CD4-positive, alpha-beta T cell (primary cell): ENCODE measurements around the gene DYNLL1. TPM values are rescaled to one million over a fixed set of nuclear protein-coding genes. Genes with fewer than 3 reads are reported as not detected.
"Not testable (repeated sequence)": the region's sequence is repeated elsewhere in the genome, so short reads cannot be mapped to it uniquely, and the experiment has no call there.

Experiments used
- ATAC-seq: fragments of 200-7000 bp; cut with Tn5 transposase; one replicate; pipeline ENCODE4 v1.10.0; 2022; ENCODE audit warnings: mild to moderate bottlenecking; ENCODE audit not compliant: poor library complexity
- CTCF ChIA-PET: fragments of 350-600 bp; sonication (Branson Sonifier 250); formaldehyde crosslinking; loops from one replicate; lab custom pipeline; 2021; ENCODE audit warnings: antibody characterized with exemption, inconsistent platforms; lab: Charles Lee
- POLR2A ChIA-PET: fragments of 350-600 bp; sonication (Branson Sonifier 250); formaldehyde crosslinking; loops from one replicate; lab custom pipeline; 2021; ENCODE audit warnings: antibody characterized with exemption, inconsistent platforms; lab: Charles Lee
- DNase-seq, 14 experiments: peaks; one replicate each; pipeline ENCODE4 v3.0.0-alpha.2; 2013 to 2020; ENCODE audit warnings: mixed read lengths in 2 of 14
- H3K27ac ChIP-seq, 2 donors: one replicate each; pipeline versions ENCODE4 v1.5.1 to v1.7.0; 2013; ENCODE audit warnings: low read length in 2 of 2, low read depth in 1 of 2, mild to moderate bottlenecking in 1 of 2
- H3K27me3 ChIP-seq, 2 experiments: 1 replicate in 1 of 2; 2 replicates in 1 of 2; pipeline versions ENCODE4 v1.6.1 to v1.7.0; 2013; ENCODE audit warnings: low read length in 2 of 2, control low read depth in 1 of 2, mild to moderate bottlenecking in 1 of 2, moderate library complexity in 1 of 2; ENCODE audit not compliant: insufficient read depth in 2 of 2, control insufficient read depth in 1 of 2
- H3K36me3 ChIP-seq: one replicate; pipeline ENCODE4 v1.6.1; 2013; ENCODE audit warnings: low read length, control low read depth; ENCODE audit not compliant: insufficient read depth
- H3K4me1 ChIP-seq: one replicate; pipeline ENCODE4 v1.6.1; 2013; ENCODE audit warnings: low read length, control low read depth; ENCODE audit not compliant: insufficient read depth
- H3K4me3 ChIP-seq: one replicate; pipeline ENCODE4 v1.5.1; 2013; ENCODE audit warnings: mild to moderate bottlenecking, low read length, moderate library complexity
- H3K9me3 ChIP-seq, 2 experiments: 1 replicate in 1 of 2; 2 replicates in 1 of 2; pipeline versions ENCODE4 v1.6.1 to v1.7.0; 2013; ENCODE audit warnings: low read length in 2 of 2, mild to moderate bottlenecking in 2 of 2, control low read depth in 1 of 2, moderate library complexity in 1 of 2; ENCODE audit not compliant: control insufficient read depth in 1 of 2, insufficient read depth in 1 of 2
- H3K27ac Mint-ChIP-seq: one replicate; pipeline ENCODE4 v1.8.0; 2020; ENCODE audit warnings: mixed read lengths
- H3K27me3 Mint-ChIP-seq: one replicate; pipeline ENCODE4 v1.8.0; 2021; ENCODE audit warnings: mixed read lengths
- H3K36me3 Mint-ChIP-seq: one replicate; pipeline ENCODE4 v1.8.0; 2021; ENCODE audit warnings: low read depth, mixed read lengths
- H3K4me1 Mint-ChIP-seq: one replicate; pipeline ENCODE4 v1.8.0; 2021; ENCODE audit warnings: low read depth, mixed read lengths
- H3K4me3 Mint-ChIP-seq: one replicate; pipeline ENCODE4 v1.8.0; 2020; ENCODE audit warnings: mild to moderate bottlenecking, mixed read lengths
- H3K9me3 Mint-ChIP-seq: one replicate; pipeline ENCODE4 v1.8.0; 2020; ENCODE audit warnings: mixed read lengths
- intact Hi-C, 2 experiments: fragments of 100-400 bp; cut with DNase I in 1 of 2; cut with micrococcal nuclease in 1 of 2; formaldehyde crosslinking; loops; one replicate each; pipeline versions ENCODE4 v1.15.1 to v1.9.0; 2023 to 2025; cut with DNase I, micrococcal nuclease
- total RNA-seq, 174 experiments: library from RNA in 2 of 174; stranded (reverse) in 2 of 174; gene quantifications; one replicate each; pipeline ENCODE4 v1.2.3 and lab custom pipeline; 2021 to 2026
- TF ChIP-seq, protein P1 (sequence below): fragments of 200-600 bp; IDR thresholded peaks from one replicate; pipeline ENCODE4 v1.8.0; 2022; ENCODE audit warnings: antibody characterized with exemption, mild to moderate bottlenecking

The DYNLL1 gene
- total RNA-seq, 2 experiments from 2014 or later: 23.6 to 24.5 TPM

GRCh38 chr12:120515496-120515895 lies 19.6 kb downstream of the DYNLL1 start:
- no peak for ATAC-seq
- CTCF ChIA-PET: no interaction called here
- DNase-seq: no peak
- H3K4me1 ChIP-seq: no peaks in the 10 kb centered on the region
- no peak overlapping the region for H3K4me3 ChIP-seq
- no peak overlapping the region for H3K27ac Mint-ChIP-seq
- no peak overlapping the region for H3K27ac ChIP-seq
- POLR2A ChIA-PET: no interaction called here
- no peaks in the 10 kb centered on the region for H3K9me3 ChIP-seq
- intact Hi-C loops: no loop called here
- no peak overlapping the region for H3K4me3 Mint-ChIP-seq
- H3K4me1 Mint-ChIP-seq: no peaks in the 10 kb centered on the region
- H3K9me3 Mint-ChIP-seq: no peaks in the 10 kb centered on the region
- H3K36me3 ChIP-seq: peaks cover 27% of the 10 kb centered on the region
- TF ChIP-seq, protein P1, sequence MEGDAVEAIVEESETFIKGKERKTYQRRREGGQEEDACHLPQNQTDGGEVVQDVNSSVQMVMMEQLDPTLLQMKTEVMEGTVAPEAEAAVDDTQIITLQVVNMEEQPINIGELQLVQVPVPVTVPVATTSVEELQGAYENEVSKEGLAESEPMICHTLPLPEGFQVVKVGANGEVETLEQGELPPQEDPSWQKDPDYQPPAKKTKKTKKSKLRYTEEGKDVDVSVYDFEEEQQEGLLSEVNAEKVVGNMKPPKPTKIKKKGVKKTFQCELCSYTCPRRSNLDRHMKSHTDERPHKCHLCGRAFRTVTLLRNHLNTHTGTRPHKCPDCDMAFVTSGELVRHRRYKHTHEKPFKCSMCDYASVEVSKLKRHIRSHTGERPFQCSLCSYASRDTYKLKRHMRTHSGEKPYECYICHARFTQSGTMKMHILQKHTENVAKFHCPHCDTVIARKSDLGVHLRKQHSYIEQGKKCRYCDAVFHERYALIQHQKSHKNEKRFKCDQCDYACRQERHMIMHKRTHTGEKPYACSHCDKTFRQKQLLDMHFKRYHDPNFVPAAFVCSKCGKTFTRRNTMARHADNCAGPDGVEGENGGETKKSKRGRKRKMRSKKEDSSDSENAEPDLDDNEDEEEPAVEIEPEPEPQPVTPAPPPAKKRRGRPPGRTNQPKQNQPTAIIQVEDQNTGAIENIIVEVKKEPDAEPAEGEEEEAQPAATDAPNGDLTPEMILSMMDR: no peak
- H3K36me3 Mint-ChIP-seq: peaks cover 31% of the 10 kb centered on the region
- no peaks in the 10 kb centered on the region for H3K27me3 Mint-ChIP-seq
- H3K27me3 ChIP-seq: no peaks in the 10 kb centered on the region

DNA sequence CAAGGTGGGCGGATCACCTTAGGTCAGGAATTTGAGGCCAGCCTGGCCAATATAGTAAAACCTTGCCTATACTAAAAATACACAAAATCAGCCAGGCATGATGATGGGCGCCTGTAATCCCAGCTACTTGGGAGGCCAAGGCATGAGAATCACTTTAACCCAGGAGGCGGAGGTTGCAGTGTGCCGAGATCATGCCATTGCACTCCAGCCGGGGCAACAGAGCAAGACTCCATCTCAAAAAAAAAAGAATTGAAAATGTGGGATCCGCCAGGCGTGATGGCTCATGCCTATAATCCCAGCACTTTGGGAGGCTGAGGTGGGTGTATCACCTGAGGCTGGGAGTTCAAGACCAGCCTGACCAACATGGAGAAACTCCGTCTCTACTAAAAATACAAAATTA lies 23.4 kb downstream of the DYNLL1 start:
- CTCF ChIA-PET, H3K27ac Mint-ChIP-seq, H3K4me3 ChIP-seq, H3K27me3 Mint-ChIP-seq, H3K9me3 Mint-ChIP-seq, H3K4me1 ChIP-seq, DNase-seq, POLR2A ChIA-PET, H3K4me1 Mint-ChIP-seq, H3K27ac ChIP-seq, intact Hi-C loops, H3K27me3 ChIP-seq, ATAC-seq, H3K9me3 ChIP-seq, H3K4me3 Mint-ChIP-seq: not testable (repeated sequence)
- peaks cover 23% of the 10 kb centered on the region for H3K36me3 ChIP-seq
- peaks cover 26% of the 10 kb centered on the region for H3K36me3 Mint-ChIP-seq

GRCh38 chr12:120522568-120522967 lies 26.7 kb downstream of the DYNLL1 start:
- ChIA-PET POLR2A (no interaction called here), CTCF (no interaction called here)
- TF ChIP-seq, protein P1: no peak
- Histone ChIP-seq H3K4me3 (no peak overlapping the region), H3K27ac (no peak overlapping the region), H3K36me3 (peaks cover 5% of the 10 kb centered on the region), H3K4me1 (no peaks in the 10 kb centered on the region), H3K9me3 (no peaks in the 10 kb centered on the region), H3K27me3 (no peaks in the 10 kb centered on the region)
- peaks cover 14% of the 10 kb centered on the region for H3K36me3 Mint-ChIP-seq
- DNase-seq (no peak), ATAC-seq (no peak)
- H3K9me3 Mint-ChIP-seq: no peaks in the 10 kb centered on the region
- H3K27ac Mint-ChIP-seq: no peak overlapping the region
- H3K27me3 Mint-ChIP-seq: no peaks in the 10 kb centered on the region
- H3K4me1 Mint-ChIP-seq: peaks cover 5% of the 10 kb centered on the region
- intact Hi-C loops: no loop called here
- no peak overlapping the region for H3K4me3 Mint-ChIP-seq
